Vagina (tissue), 2 donors: ENCODE results near the gene RNU7-1.

ENCODE experiments used
- CTCF ChIP-seq, 3 experiments: fragments of 450-650 bp in 2 of 3; fragments of 200-600 bp in 1 of 3; sonication (generic) in 1 of 3; IDR thresholded peaks; one replicate each; pipeline ENCODE4 v1.5.1; 2017 to 2019; ENCODE audit warnings: antibody characterized with exemption in 3 of 3, mild to moderate bottlenecking in 2 of 3, moderate library complexity in 2 of 3
- POLR2A ChIP-seq, 2 donors: fragments of 450-650 bp; IDR thresholded peaks; one replicate each; pipeline ENCODE4 v1.6.1; 2017; ENCODE audit warnings: antibody characterized with exemption in 2 of 2, mild to moderate bottlenecking in 2 of 2, moderate library complexity in 2 of 2

- no peak for TF ChIP-seq POLR2A (IDR thresholded peaks at IDR 0.05)
- no peak for TF ChIP-seq CTCF (IDR thresholded peaks at IDR 0.05)
These were observed 10.9 kb downstream of the RNU7-1 start for GRCh38 chr12:6954316-6955107.
